GM06990 (cell line): ENCODE results near the gene NDUFS4.

Experiments
- DNase-seq: peaks from one replicate; pipeline ENCODE4 v3.0.0-alpha.2; 2011; ENCODE audit not compliant: insufficient read length; ENCODE audit errors: extremely low read depth
- H3K27me3 ChIP-seq: replicated peaks from 2 replicates; pipeline ENCODE4 v1.6.0; 2011; ENCODE audit warnings: low read length; ENCODE audit not compliant: control insufficient read depth, insufficient read depth
- H3K36me3 ChIP-seq: 2 replicates; pipeline ENCODE4 v1.5.1; 2011; ENCODE audit warnings: low read length; ENCODE audit not compliant: control insufficient read depth, insufficient read depth
- H3K4me3 ChIP-seq: replicated peaks from 2 replicates; pipeline ENCODE4 v1.5.1; 2011; ENCODE audit warnings: low read depth, mild to moderate bottlenecking, control low read depth, low read length
- CTCF ChIP-seq: IDR thresholded peaks from 2 replicates; pipeline ENCODE4 v1.5.1; 2011; ENCODE audit warnings: low read length, control low read depth, mild to moderate bottlenecking, inconsistent platforms; ENCODE audit not compliant: insufficient read depth, poor library complexity, severe bottlenecking

Gene NDUFS4

DNA sequence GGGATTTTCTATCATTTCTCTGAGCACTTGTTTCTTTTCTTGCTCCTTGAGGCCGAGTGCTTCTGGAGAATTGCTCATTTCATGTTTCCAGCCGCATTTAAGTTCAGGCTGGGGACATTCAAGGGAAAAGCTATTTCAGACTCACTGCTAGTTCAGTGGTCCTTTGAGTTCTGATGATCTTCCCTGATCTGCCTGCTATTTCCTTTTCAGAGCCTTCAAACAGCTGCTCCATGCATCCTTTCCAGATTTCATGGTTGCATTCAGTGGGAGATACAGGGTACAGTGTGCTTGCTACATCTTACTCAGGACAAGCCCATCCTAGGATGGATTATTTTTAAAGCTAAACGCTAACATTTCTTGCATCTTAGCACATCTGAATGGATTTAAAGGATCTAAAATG, 14.7 kb downstream of the NDUFS4 start:
- Histone ChIP-seq H3K36me3 (no peaks in the 10 kb centered on the region), H3K27me3 (no peaks in the 10 kb centered on the region), H3K4me3 (no peak overlapping the region)
- DNase-seq: no peak
- no peak for TF ChIP-seq CTCF

DNA sequence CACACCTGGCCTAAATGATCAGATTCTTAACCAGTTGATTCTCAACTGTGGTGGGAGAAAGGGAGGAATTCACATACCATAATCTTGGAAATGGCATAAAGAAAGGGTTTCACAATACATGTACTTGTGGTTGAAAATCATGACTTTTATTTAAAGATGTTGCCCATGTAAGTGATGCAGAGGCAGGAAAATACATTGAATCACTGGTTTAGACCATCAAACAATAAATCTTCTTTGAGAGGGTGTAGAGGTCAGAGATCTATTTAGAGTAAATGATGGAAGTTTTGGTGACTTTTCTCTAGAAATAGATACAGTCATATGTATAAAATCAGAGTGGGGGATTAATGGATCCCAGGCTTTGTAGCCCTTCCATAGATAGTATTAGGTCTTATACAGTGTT, 15.4 kb downstream of the NDUFS4 start:
- TF ChIP-seq CTCF: no peak

DNA sequence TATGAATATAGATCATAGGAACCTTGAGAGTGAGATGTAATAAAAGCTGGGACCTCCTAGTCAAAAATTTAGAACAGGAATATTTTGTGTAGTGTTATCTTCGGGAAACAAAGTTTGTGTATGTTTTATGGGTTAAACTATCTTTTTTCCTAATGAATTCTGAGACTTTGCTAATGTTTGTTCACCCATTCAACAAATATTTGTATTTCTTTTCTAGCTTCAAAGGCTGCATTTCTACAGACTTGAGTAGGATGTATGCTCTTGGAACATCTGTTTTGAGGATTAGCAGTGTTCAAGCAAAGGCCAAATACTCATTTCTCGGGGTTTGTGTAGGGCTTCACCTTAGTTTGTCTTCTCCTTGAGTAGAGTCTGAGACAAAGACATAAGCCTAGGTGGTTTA, 16.2 kb downstream of the NDUFS4 start:
- DNase-seq: no peak
- no peak for TF ChIP-seq CTCF
- no peak overlapping the region for H3K4me3 ChIP-seq
- no peaks in the 10 kb centered on the region for H3K36me3 ChIP-seq
- no peaks in the 10 kb centered on the region for H3K27me3 ChIP-seq

More for the DNA sequence above, 15.4 kb downstream of the NDUFS4 start:
- Histone ChIP-seq H3K4me3 (no peak overlapping the region), H3K36me3 (no peaks in the 10 kb centered on the region), H3K27me3 (no peaks in the 10 kb centered on the region)
- DNase-seq: no peak

DNA sequence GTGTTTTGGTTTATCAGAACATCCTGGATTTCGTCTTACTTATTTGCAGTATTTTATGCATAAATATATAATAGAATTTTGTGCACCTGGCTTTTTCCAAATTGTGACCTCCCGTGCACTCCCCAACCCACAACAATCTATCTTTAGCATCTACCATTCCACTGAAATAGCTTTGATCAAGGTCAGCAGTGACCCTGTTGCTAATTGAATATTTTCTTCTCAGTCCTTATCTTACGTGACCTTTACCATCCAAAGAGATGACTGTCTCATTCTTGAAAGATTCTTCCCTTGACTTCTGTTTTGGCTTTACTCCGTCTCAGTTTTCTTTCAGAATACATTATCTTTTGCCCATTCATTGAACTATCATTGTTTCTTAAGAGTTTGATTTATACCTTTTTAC, 18.4 kb downstream of the NDUFS4 start:
- Histone ChIP-seq H3K27me3 (no peaks in the 10 kb centered on the region), H3K4me3 (no peak overlapping the region), H3K36me3 (no peaks in the 10 kb centered on the region)
- DNase-seq: no peak
- no peak for TF ChIP-seq CTCF

DNA sequence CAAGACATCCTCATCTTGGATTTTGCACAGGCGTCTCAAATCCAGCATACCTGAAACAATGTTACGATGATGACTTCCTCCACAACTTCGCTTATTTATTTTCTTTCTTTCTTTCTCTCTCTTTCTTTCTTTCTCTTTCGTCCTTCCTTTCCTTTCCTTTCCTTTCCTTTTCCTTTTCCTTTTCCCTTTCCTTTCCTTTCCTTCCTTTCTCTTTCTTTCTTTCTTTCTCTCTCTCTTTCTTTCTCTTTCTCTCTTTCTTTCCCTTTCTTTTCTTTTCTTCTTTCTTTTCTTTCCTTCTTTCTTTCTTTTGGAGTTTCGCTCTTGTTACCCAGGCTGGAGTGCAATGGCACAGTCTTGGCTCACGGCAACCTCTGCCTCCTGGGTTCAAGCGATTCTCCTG, 20.1 kb downstream of the NDUFS4 start:
- no peak for TF ChIP-seq CTCF
- no peaks in the 10 kb centered on the region for H3K36me3 ChIP-seq
- no peak overlapping the region for H3K4me3 ChIP-seq
- no peaks in the 10 kb centered on the region for H3K27me3 ChIP-seq
- no peak for DNase-seq

DNA sequence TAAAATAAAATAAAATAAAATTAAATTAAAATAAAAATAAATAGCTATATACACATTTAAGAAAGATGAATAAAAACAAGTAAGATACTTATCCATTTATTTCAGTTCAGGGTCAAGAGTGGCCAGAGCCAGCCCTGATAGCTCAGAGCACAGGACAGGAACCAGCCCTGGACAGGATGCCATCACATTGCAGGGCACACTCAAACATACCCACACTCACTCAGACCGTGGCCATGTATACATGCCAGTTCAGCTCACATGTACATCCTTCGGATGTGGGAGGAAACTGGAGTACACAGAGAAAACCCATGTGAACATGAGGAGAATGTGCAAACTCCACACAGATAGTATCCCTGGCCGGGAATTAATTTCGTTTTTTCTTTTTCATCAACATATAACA, 21.8 kb downstream of the NDUFS4 start:
- Histone ChIP-seq H3K4me3 (no peak overlapping the region), H3K36me3 (no peaks in the 10 kb centered on the region), H3K27me3 (no peaks in the 10 kb centered on the region)
- TF ChIP-seq CTCF: no peak
- DNase-seq: no peak
